A549 (cell line): ENCODE results near the gene TMEM59L. TPM values are rescaled to one million over a fixed set of nuclear protein-coding genes. Genes with fewer than 3 reads are reported as not detected.

Experiments
- ATAC-seq, 2 experiments: fragments of 200-7000 bp in 1 of 2; fragments of >200 bp in 1 of 2; cut with Nextera tagmentation in 1 of 2; cut with Tn5 transposase in 1 of 2; 3 replicates each; pipeline versions ENCODE4 v1.8.0 to v1.9.1; 2018 to 2020; ENCODE audit warnings: mild to moderate bottlenecking in 1 of 2, moderate library complexity in 1 of 2
- CTCF ChIA-PET: fragments of 300-600 bp; sonication (Branson Sonifier 250); formaldehyde crosslinking; extraction: SDS; loops from one replicate; lab custom pipeline; 2021; ENCODE audit warnings: antibody characterized with exemption, inconsistent platforms; lab: Yijun Ruan, JAX
- POLR2A ChIA-PET: fragments of 350-600 bp; formaldehyde crosslinking; extraction: SDS; loops from one replicate; lab custom pipeline; 2021; ENCODE audit warnings: antibody characterized with exemption, inconsistent platforms; lab: Yijun Ruan, JAX
- DNase-seq, 2 experiments: peaks; one replicate each; pipeline versions ENCODE4 v3.0.0 to v3.0.0-alpha.2; 2011 to 2016; ENCODE audit warnings: low read depth in 1 of 2, low spot score in 1 of 2
- FAIRE-seq: peaks from 2 replicates; lab custom pipeline; 2011; peaks lifted over from hg19 to GRCh38; lab: Jason Lieb, UNC
- H3K27ac ChIP-seq, 2 experiments: fragments of >200 bp; sonication (Bioruptor Twin); formaldehyde crosslinking; 3 replicates each; pipeline ENCODE4 v1.5.1; 2016 to 2017
- H3K4me1 ChIP-seq: fragments of >200 bp; sonication (Bioruptor Twin); formaldehyde crosslinking; 3 replicates; pipeline ENCODE4 v1.6.1; 2016
- H3K4me2 ChIP-seq: fragments of >200 bp; sonication (Bioruptor Twin); formaldehyde crosslinking; 3 replicates; pipeline ENCODE4 v1.6.1; 2016
- H3K4me3 ChIP-seq: fragments of >200 bp; sonication (Bioruptor Twin); formaldehyde crosslinking; 3 replicates; pipeline ENCODE4 v1.5.1; 2016
- H3K9me3 ChIP-seq: fragments of >200 bp; sonication (Bioruptor Twin); formaldehyde crosslinking; 3 replicates; pipeline ENCODE4 v1.6.1; 2016
- BHLHE40 ChIP-seq: IDR thresholded peaks from 2 replicates; pipeline ENCODE4 v1.6.1; 2012; ENCODE audit warnings: low read depth, low read length, inconsistent platforms
- EHF ChIP-seq: fragments of 250-450 bp; sonication (Bioruptor Pico); IDR thresholded peaks from 2 replicates; pipeline ENCODE4 v1.5.0; 2020; ENCODE audit warnings: mild to moderate bottlenecking
- EHMT2 ChIP-seq: fragments of 200-600 bp; sonication (generic); IDR thresholded peaks from 2 replicates; pipeline ENCODE4 v1.6.1; 2016; ENCODE audit warnings: antibody characterized with exemption, low read depth, mild to moderate bottlenecking, moderate library complexity
- ESRRA ChIP-seq: fragments of 150-350 bp; IDR thresholded peaks from 2 replicates; pipeline ENCODE4 v1.6.1; 2014; ENCODE audit warnings: mild to moderate bottlenecking, low read length, borderline replicate concordance
- FOSB ChIP-seq: fragments of 250-450 bp; sonication (Bioruptor Pico); IDR thresholded peaks from 2 replicates; pipeline ENCODE4 v1.5.0; 2020; ENCODE audit warnings: mild to moderate bottlenecking, moderate library complexity
- FOXS1 ChIP-seq: fragments of 250-450 bp; sonication (Bioruptor Pico); IDR thresholded peaks from 2 replicates; pipeline ENCODE4 v1.5.0; 2020; ENCODE audit warnings: mild to moderate bottlenecking, moderate library complexity
- GATA3 ChIP-seq: IDR thresholded peaks from 2 replicates; pipeline ENCODE4 v1.6.1; 2012; ENCODE audit warnings: borderline replicate concordance
- HDAC2 ChIP-seq: fragments of 200-600 bp; sonication (generic); IDR thresholded peaks from 2 replicates; pipeline ENCODE4 v1.6.1; 2016
- HOXB5 ChIP-seq: fragments of 250-450 bp; sonication (Bioruptor Pico); IDR thresholded peaks from 2 replicates; pipeline ENCODE4 v1.5.0; 2020; ENCODE audit warnings: mild to moderate bottlenecking, moderate library complexity
- JUN ChIP-seq, 2 experiments: fragments of >200 bp; sonication (Bioruptor Twin); formaldehyde crosslinking; IDR thresholded peaks; 2 replicates in 1 of 2; 3 replicates in 1 of 2; pipeline ENCODE4 v1.6.1; 2016 to 2017
- JUNB ChIP-seq: fragments of >200 bp; sonication (Bioruptor Twin); formaldehyde crosslinking; IDR thresholded peaks from 2 replicates; pipeline ENCODE4 v1.6.1; 2016
- KDM1A ChIP-seq: fragments of 200-600 bp; sonication (generic); IDR thresholded peaks from 2 replicates; pipeline ENCODE4 v1.6.1; 2016; ENCODE audit warnings: low read depth, mild to moderate bottlenecking
- NFE2L2 ChIP-seq: fragments of 150-350 bp; conservative IDR thresholded peaks from 2 replicates; pipeline ENCODE4 v1.6.1; 2014; ENCODE audit warnings: low read length
- PHF8 ChIP-seq: fragments of 200-600 bp; sonication (generic); IDR thresholded peaks from 2 replicates; pipeline ENCODE4 v1.6.1; 2016; ENCODE audit warnings: low read depth, mild to moderate bottlenecking, antibody characterized with exemption, moderate library complexity, borderline replicate concordance
- RAD21 ChIP-seq, 2 experiments: fragments of >200 bp in 1 of 2; sonication (Bioruptor Twin) in 1 of 2; formaldehyde crosslinking in 1 of 2; IDR thresholded peaks in 1 of 2; conservative IDR thresholded peaks in 1 of 2; 2 replicates in 1 of 2; 3 replicates in 1 of 2; pipeline ENCODE4 v1.6.1; 2012 to 2018; ENCODE audit warnings: inconsistent platforms in 1 of 2
- SMC3 ChIP-seq: fragments of >200 bp; sonication (Bioruptor Twin); formaldehyde crosslinking; IDR thresholded peaks from 3 replicates; pipeline ENCODE4 v1.6.1; 2018; ENCODE audit warnings: inconsistent platforms
- WGBS: methylation state at CpG from one replicate; pipeline ENCODE4 v1.1.6; 2017; ENCODE audit errors: missing lambda C conversion rate; 5-methylcytosine and 5-hydroxymethylcytosine counted together
- polyA plus RNA-seq, 4 experiments: library from polyadenylated mRNA; depleted of rRNA in 3 of 4; stranded (reverse); fragments of >200 nt; fragmentation: RNase III in 1 of 4; extraction: RNeasy Plus Mini Kit Qiagen cat#74134 plus additional on column Dnase treatment in 1 of 4; gene quantifications; 2 replicates in 3 of 4; 3 replicates in 1 of 4; pipeline ENCODE4 v1.2.3, GENCODE V29; 2011 to 2017
- TF ChIP-seq, protein P1 (sequence below): fragments of 150-350 bp; IDR thresholded peaks from 2 replicates; pipeline ENCODE4 v1.6.1; 2014; ENCODE audit warnings: low read depth, mild to moderate bottlenecking, low read length
- TF ChIP-seq, protein P2 (sequence below): fragments of >200 bp; sonication (Bioruptor Twin); formaldehyde crosslinking; IDR thresholded peaks from 3 replicates; pipeline ENCODE4 v1.5.1; 2016

TMEM59L gene
- polyA plus RNA-seq, 2 of the 4 experiments (the other 2 are of a cell fraction), result 0.94 to 4.6 TPM

DNA sequence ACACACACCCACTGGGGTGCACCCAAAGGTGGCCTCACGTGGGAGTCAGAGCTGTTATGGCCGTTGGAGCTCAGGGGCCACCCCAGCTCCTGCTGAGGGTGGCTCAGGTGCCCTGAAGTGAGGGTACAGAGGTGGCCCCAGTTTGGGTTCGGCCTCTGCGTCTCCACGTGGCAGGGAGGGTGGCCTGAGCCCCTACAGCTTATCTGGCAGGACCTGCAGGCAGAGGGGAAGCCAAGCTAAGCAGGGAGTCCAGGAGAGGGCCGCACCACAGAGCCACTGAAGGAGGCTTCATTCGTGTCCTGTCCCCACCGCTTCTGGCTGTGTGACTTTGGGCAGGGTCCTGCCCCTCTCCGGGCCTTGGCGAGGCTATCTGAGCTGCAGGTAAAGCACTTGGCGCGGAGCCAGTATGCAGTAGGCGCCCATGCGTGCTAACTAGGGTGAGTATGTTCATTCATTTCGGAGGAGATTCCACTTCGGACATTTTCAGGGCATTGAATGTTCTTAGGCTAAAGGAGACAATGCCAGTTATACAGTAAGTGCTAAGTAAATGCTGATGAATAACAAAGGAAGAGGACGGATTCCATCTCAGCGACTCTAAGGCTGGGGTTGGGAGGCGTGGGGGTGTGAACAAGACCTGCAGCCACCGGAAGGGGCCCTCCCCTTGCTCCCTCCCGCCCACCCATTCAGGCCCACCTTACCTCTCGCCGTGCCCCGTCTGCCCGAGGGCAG, 19.1 kb upstream of the TMEM59L start:
- DNase-seq (no peak), ATAC-seq (no peak), FAIRE-seq (no peak)
- 62% methylated on average over 15 of the region's 25 CpGs for WGBS
- H3K4me1 ChIP-seq, result peaks cover 9% of the 10 kb centered on the region; the same call in 1 of the 3 replicates
- H3K27ac ChIP-seq, result peak overlapping the region; percentile 66 to 84; a peak in 5 of 6 replicates
- H3K4me2 ChIP-seq, result peak overlapping the region; percentile 82
- CTCF ChIA-PET, result interaction anchor here (0.6 to 5.2 kb wide), 37 partner anchors 8 to 274 kb away, joined by 3 to 46 read pairs (median 4); partner anchors contain the start of genes CRLF1, TMEM59L, UBA52 and UPF1
- H3K4me3 ChIP-seq, result peak overlapping the region; percentile 29; the same call in 1 of the 3 replicates
- no peaks in the 10 kb centered on the region for H3K9me3 ChIP-seq
- TF ChIP-seq EHMT2 (no peak), HDAC2 (no peak), FOXS1 (CRISPR knock-in tag) (no peak), FOSB (CRISPR knock-in tag) (no peak), HOXB5 (no peak), PHF8 (no peak), GATA3 (no peak), KDM1A (no peak), BHLHE40 (no peak), EHF (CRISPR knock-in tag) (no peak), ESRRA (no peak), NFE2L2 (no peak)
- TF ChIP-seq, protein P1, sequence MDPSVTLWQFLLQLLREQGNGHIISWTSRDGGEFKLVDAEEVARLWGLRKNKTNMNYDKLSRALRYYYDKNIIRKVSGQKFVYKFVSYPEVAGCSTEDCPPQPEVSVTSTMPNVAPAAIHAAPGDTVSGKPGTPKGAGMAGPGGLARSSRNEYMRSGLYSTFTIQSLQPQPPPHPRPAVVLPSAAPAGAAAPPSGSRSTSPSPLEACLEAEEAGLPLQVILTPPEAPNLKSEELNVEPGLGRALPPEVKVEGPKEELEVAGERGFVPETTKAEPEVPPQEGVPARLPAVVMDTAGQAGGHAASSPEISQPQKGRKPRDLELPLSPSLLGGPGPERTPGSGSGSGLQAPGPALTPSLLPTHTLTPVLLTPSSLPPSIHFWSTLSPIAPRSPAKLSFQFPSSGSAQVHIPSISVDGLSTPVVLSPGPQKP, result no peak
- POLR2A ChIA-PET, result interaction anchor here (0.6 kb wide), 1 partner anchor 254 kb away, joined by 3 read pairs; no protein-coding TSS in a partner anchor

DNA sequence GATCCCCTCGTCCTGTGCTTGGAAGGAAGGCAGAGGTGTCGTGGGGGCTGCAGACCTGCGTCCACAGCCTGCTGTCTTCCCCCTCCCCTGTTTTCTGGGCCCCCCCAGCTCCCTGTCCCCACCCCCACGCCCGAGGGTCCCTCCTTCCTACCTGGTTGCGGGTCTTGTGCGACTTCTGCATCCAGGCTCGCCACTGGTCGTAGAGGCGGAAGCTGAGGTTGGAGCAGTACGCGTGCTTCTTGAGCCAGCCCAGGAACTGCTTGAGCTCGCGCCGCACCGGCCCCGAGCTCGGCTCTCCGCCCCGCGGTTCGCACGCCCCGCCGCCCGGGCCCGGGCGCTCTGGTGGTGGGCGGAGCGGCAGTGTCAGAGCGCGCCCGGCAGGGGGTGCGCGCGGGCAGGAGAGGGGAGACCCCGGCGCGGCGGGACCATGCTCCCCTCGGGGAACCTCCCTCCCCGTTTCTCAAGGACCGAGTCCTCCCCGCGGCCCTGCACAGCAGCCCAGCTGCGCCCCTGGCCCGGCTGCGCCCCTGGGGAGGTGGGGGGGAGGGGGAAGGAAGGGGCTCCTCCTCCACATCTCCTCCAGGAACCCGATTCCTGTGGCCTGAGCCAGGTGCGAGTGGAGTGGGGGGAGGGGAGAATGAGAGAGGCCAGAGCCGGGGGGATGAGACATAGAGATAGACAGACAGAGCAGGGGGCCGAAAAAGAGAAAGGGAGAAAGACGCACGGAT, 18.4 kb upstream of the TMEM59L start:
- peak; percentile 44 to 57 for DNase-seq
- FAIRE-seq, result no peak

More for the DNA sequence above, 18.4 kb upstream of the TMEM59L start:
- ATAC-seq, result peak; percentile 25 to 52; a peak in 5 of 6 replicates
- Histone ChIP-seq H3K9me3 (no peaks in the 10 kb centered on the region), H3K4me1 (peaks cover 9% of the 10 kb centered on the region; the same call in 1 of the 3 replicates), H3K4me3 (peak overlapping the region; percentile 29; the same call in 2 of the 3 replicates), H3K27ac (peak overlapping the region; percentile 66 to 84), H3K4me2 (peak overlapping the region; percentile 82)
- CTCF ChIA-PET, result interaction anchor here (0.7 to 5.2 kb wide), 29 partner anchors 9 to 269 kb away, joined by 3 to 46 read pairs (median 4); partner anchors contain the start of genes CRLF1, TMEM59L and UBA52
- TF ChIP-seq SMC3 (peak; percentile 75), JUN (IDR thresholded peaks at IDR 0.05) (0 out of 5 replicates have a peak, but pooled peaks of 1 of the 2 experiments have one; percentile 19), RAD21 (conservative IDR thresholded peaks at IDR 0.05 in 1 of 2, IDR thresholded peaks at IDR 0.05 in 1 of 2) (peak; percentile 56 to 67), GATA3 (no peak), JUNB (no peak)
- TF ChIP-seq, protein P2, sequence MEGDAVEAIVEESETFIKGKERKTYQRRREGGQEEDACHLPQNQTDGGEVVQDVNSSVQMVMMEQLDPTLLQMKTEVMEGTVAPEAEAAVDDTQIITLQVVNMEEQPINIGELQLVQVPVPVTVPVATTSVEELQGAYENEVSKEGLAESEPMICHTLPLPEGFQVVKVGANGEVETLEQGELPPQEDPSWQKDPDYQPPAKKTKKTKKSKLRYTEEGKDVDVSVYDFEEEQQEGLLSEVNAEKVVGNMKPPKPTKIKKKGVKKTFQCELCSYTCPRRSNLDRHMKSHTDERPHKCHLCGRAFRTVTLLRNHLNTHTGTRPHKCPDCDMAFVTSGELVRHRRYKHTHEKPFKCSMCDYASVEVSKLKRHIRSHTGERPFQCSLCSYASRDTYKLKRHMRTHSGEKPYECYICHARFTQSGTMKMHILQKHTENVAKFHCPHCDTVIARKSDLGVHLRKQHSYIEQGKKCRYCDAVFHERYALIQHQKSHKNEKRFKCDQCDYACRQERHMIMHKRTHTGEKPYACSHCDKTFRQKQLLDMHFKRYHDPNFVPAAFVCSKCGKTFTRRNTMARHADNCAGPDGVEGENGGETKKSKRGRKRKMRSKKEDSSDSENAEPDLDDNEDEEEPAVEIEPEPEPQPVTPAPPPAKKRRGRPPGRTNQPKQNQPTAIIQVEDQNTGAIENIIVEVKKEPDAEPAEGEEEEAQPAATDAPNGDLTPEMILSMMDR, result peak; percentile 70
- WGBS, result 24% methylated on average over 6 of the region's 54 CpGs
- POLR2A ChIA-PET, result no interaction called here
